ENCODE results near the gene EPS15.
"Not testable (repeated sequence)": the region's sequence is repeated elsewhere in the genome, so short reads cannot be mapped to it uniquely, and the experiment has no call there.

The EPS15 gene

GRCh38 chr1:51506537-51506936, 12.5 kb downstream of the EPS15 start:
- Histone ChIP-seq H3K9ac (ENCODE audit: low read length) (no peak overlapping the region), H3K27ac (ENCODE audit: low read length) (no peak overlapping the region), H3K4me1 (ENCODE audit: control insufficient read depth, low read depth, low read length) (no peaks in the 10 kb centered on the region), H3K9me3 (ENCODE audit: control insufficient read depth, low read depth, low read length) (no peaks in the 10 kb centered on the region), H3K27me3 (ENCODE audit: control insufficient read depth, insufficient read depth, low read length) (no peaks in the 10 kb centered on the region), H3K4me3 (ENCODE audit: low read length) (no peak overlapping the region), H3K36me3 (ENCODE audit: control insufficient read depth, low read depth, low read length) (no peaks in the 10 kb centered on the region)

- Histone ChIP-seq H3K36me3 (ENCODE audit: control insufficient read depth, low read depth, low read length) (no peaks in the 10 kb centered on the region), H3K4me1 (ENCODE audit: control insufficient read depth, low read depth, low read length) (no peaks in the 10 kb centered on the region), H3K27me3 (ENCODE audit: control insufficient read depth, insufficient read depth, low read length) (no peaks in the 10 kb centered on the region), H3K9me3 (ENCODE audit: control insufficient read depth, low read depth, low read length) (no peaks in the 10 kb centered on the region), H3K27ac (ENCODE audit: low read length) (no peak overlapping the region), H3K4me3 (ENCODE audit: low read length) (no peak overlapping the region), H3K9ac (ENCODE audit: low read length) (no peak overlapping the region)
Measured at GRCh38 chr1:51504806-51505525, 14.1 kb downstream of the EPS15 start.

- not testable (repeated sequence) for H3K27ac ChIP-seq (ENCODE audit: low read length); H3K27me3 ChIP-seq (ENCODE audit: control insufficient read depth, insufficient read depth, low read length); H3K9me3 ChIP-seq (ENCODE audit: control insufficient read depth, low read depth, low read length); H3K9ac ChIP-seq (ENCODE audit: low read length); H3K4me3 ChIP-seq (ENCODE audit: low read length); H3K36me3 ChIP-seq (ENCODE audit: control insufficient read depth, low read depth, low read length); H3K4me1 ChIP-seq (ENCODE audit: control insufficient read depth, low read depth, low read length)
Measured at GRCh38 chr1:51501218-51501630, 17.8 kb downstream of the EPS15 start.

GRCh38 chr1:51499694-51500093, 19.4 kb downstream of the EPS15 start:
- H3K4me1 ChIP-seq (ENCODE audit: control insufficient read depth, low read depth, low read length), result peaks cover 3% of the 10 kb centered on the region
- H3K9me3 ChIP-seq (ENCODE audit: control insufficient read depth, low read depth, low read length), result no peaks in the 10 kb centered on the region
- no peaks in the 10 kb centered on the region for H3K36me3 ChIP-seq (ENCODE audit: control insufficient read depth, low read depth, low read length)
- H3K9ac ChIP-seq (ENCODE audit: low read length), result no peak overlapping the region
- H3K27ac ChIP-seq (ENCODE audit: low read length), result no peak overlapping the region
- no peaks in the 10 kb centered on the region for H3K27me3 ChIP-seq (ENCODE audit: control insufficient read depth, insufficient read depth, low read length)
- H3K4me3 ChIP-seq (ENCODE audit: low read length), result no peak overlapping the region

- Histone ChIP-seq H3K4me1 (ENCODE audit: control insufficient read depth, low read depth, low read length) (peaks cover 3% of the 10 kb centered on the region), H3K36me3 (ENCODE audit: control insufficient read depth, low read depth, low read length) (no peaks in the 10 kb centered on the region), H3K27ac (ENCODE audit: low read length) (no peak overlapping the region), H3K9me3 (ENCODE audit: control insufficient read depth, low read depth, low read length) (no peaks in the 10 kb centered on the region), H3K9ac (ENCODE audit: low read length) (no peak overlapping the region), H3K4me3 (ENCODE audit: low read length) (no peak overlapping the region), H3K27me3 (ENCODE audit: control insufficient read depth, insufficient read depth, low read length) (no peaks in the 10 kb centered on the region)
Measured at GRCh38 chr1:51498924-51499323, 20.1 kb downstream of the EPS15 start.

- H3K36me3 ChIP-seq (ENCODE audit: control insufficient read depth, low read depth, low read length), result no peaks in the 10 kb centered on the region
- H3K9ac ChIP-seq (ENCODE audit: low read length), result no peak overlapping the region
- H3K4me1 ChIP-seq (ENCODE audit: control insufficient read depth, low read depth, low read length), result peaks cover 3% of the 10 kb centered on the region
- no peak overlapping the region for H3K27ac ChIP-seq (ENCODE audit: low read length)
- H3K27me3 ChIP-seq (ENCODE audit: control insufficient read depth, insufficient read depth, low read length), result no peaks in the 10 kb centered on the region
- no peaks in the 10 kb centered on the region for H3K9me3 ChIP-seq (ENCODE audit: control insufficient read depth, low read depth, low read length)
- no peak overlapping the region for H3K4me3 ChIP-seq (ENCODE audit: low read length)
Measured at GRCh38 chr1:51497340-51497739, 21.7 kb downstream of the EPS15 start.

GRCh38 chr1:51494138-51494830, 24.8 kb downstream of the EPS15 start:
- Histone ChIP-seq H3K4me3 (ENCODE audit: low read length) (no peak overlapping the region), H3K4me1 (ENCODE audit: control insufficient read depth, low read depth, low read length) (peaks cover under 1% of the 10 kb centered on the region), H3K36me3 (ENCODE audit: control insufficient read depth, low read depth, low read length) (no peaks in the 10 kb centered on the region), H3K27me3 (ENCODE audit: control insufficient read depth, insufficient read depth, low read length) (no peaks in the 10 kb centered on the region), H3K9ac (ENCODE audit: low read length) (no peak overlapping the region), H3K27ac (ENCODE audit: low read length) (no peak overlapping the region), H3K9me3 (ENCODE audit: control insufficient read depth, low read depth, low read length) (no peaks in the 10 kb centered on the region)

GRCh38 chr1:51491166-51491981, 27.7 kb downstream of the EPS15 start:
- Histone ChIP-seq H3K4me3 (ENCODE audit: low read length) (no peak overlapping the region), H3K4me1 (ENCODE audit: control insufficient read depth, low read depth, low read length) (no peaks in the 10 kb centered on the region)

GRCh38 chr1:51489472-51489871, 29.6 kb downstream of the EPS15 start:
- Histone ChIP-seq H3K4me1 (ENCODE audit: control insufficient read depth, low read depth, low read length) (no peaks in the 10 kb centered on the region), H3K4me3 (ENCODE audit: low read length) (no peak overlapping the region), H3K9me3 (ENCODE audit: control insufficient read depth, low read depth, low read length) (no peaks in the 10 kb centered on the region)

More at GRCh38 chr1:51491166-51491981, 27.7 kb downstream of the EPS15 start:
- no peaks in the 10 kb centered on the region for H3K27me3 ChIP-seq (ENCODE audit: control insufficient read depth, insufficient read depth, low read length)
- no peak overlapping the region for H3K27ac ChIP-seq (ENCODE audit: low read length)
- H3K9ac ChIP-seq (ENCODE audit: low read length), result no peak overlapping the region
- H3K9me3 ChIP-seq (ENCODE audit: control insufficient read depth, low read depth, low read length), result no peaks in the 10 kb centered on the region
- no peaks in the 10 kb centered on the region for H3K36me3 ChIP-seq (ENCODE audit: control insufficient read depth, low read depth, low read length)

GRCh38 chr1:51488372-51489050, 30.6 kb downstream of the EPS15 start:
- Histone ChIP-seq H3K27ac (ENCODE audit: low read length) (no peak overlapping the region), H3K27me3 (ENCODE audit: control insufficient read depth, insufficient read depth, low read length) (no peaks in the 10 kb centered on the region), H3K4me1 (ENCODE audit: control insufficient read depth, low read depth, low read length) (no peaks in the 10 kb centered on the region), H3K9me3 (ENCODE audit: control insufficient read depth, low read depth, low read length) (no peaks in the 10 kb centered on the region), H3K9ac (ENCODE audit: low read length) (no peak overlapping the region), H3K36me3 (ENCODE audit: control insufficient read depth, low read depth, low read length) (no peaks in the 10 kb centered on the region), H3K4me3 (ENCODE audit: low read length) (no peak overlapping the region)

More at GRCh38 chr1:51489472-51489871, 29.6 kb downstream of the EPS15 start:
- H3K27ac ChIP-seq (ENCODE audit: low read length), result no peak overlapping the region
- no peak overlapping the region for H3K9ac ChIP-seq (ENCODE audit: low read length)
- H3K27me3 ChIP-seq (ENCODE audit: control insufficient read depth, insufficient read depth, low read length), result no peaks in the 10 kb centered on the region
- no peaks in the 10 kb centered on the region for H3K36me3 ChIP-seq (ENCODE audit: control insufficient read depth, low read depth, low read length)

GRCh38 chr1:51487628-51488027, 31.4 kb downstream of the EPS15 start:
- Histone ChIP-seq H3K4me1 (ENCODE audit: control insufficient read depth, low read depth, low read length) (no peaks in the 10 kb centered on the region), H3K27ac (ENCODE audit: low read length) (no peak overlapping the region), H3K36me3 (ENCODE audit: control insufficient read depth, low read depth, low read length) (no peaks in the 10 kb centered on the region), H3K9me3 (ENCODE audit: control insufficient read depth, low read depth, low read length) (no peaks in the 10 kb centered on the region), H3K4me3 (ENCODE audit: low read length) (no peak overlapping the region), H3K27me3 (ENCODE audit: control insufficient read depth, insufficient read depth, low read length) (no peaks in the 10 kb centered on the region), H3K9ac (ENCODE audit: low read length) (no peak overlapping the region)
